HepG2 (cell line): Measurements from ENCODE around the gene CCNL1. TPM values are rescaled to one million over a fixed set of nuclear protein-coding genes. Genes with fewer than 3 reads are reported as not detected.

Experiments used
- ATAC-seq: fragments of 200-7000 bp; cut with Tn5 transposase; 3 replicates; pipeline ENCODE4 v1.9.1; 2020; ENCODE audit warnings: mild to moderate bottlenecking, moderate library complexity
- BruUV-seq: library from RNA; stranded (reverse); fragments of 400-500 nt; replicated peaks from 2 replicates; lab custom pipeline; 2021; lab: Mats Ljungman, UMichigan
- CTCF ChIA-PET: fragments of 300-600 bp; formaldehyde crosslinking; extraction: SDS; loops from one replicate; lab custom pipeline; 2021; ENCODE audit warnings: low total read pairs, inconsistent platforms, low intra/inter-chr PET ratio; lab: Yijun Ruan, JAX
- POLR2A ChIA-PET: fragments of 350-600 bp; sonication (Branson Sonifier 250); formaldehyde crosslinking; loops from one replicate; lab custom pipeline; 2020; ENCODE audit warnings: antibody characterized with exemption, inconsistent platforms; lab: Yijun Ruan, JAX
- DNase-seq: peaks from one replicate; pipeline ENCODE4 v3.0.0-alpha.2; 2015; ENCODE audit warnings: low spot score
- FAIRE-seq: peaks from 3 replicates; lab custom pipeline; 2011; peaks lifted over from hg19 to GRCh38; lab: Jason Lieb, UNC
- H2AFZ ChIP-seq: one replicate; pipeline ENCODE4 v1.6.1; 2011; ENCODE audit warnings: low read length, inconsistent platforms
- H3K27ac ChIP-seq: fragments of 300-600 bp; 3 replicates; pipeline ENCODE4 v1.8.0; 2011; ENCODE audit warnings: mixed run types, mild to moderate bottlenecking, mixed read lengths, low read length, inconsistent platforms; ENCODE audit not compliant: insufficient read depth; ENCODE audit errors: extremely low read length
- H3K27me3 ChIP-seq, 2 experiments: fragments of 200-600 bp in 1 of 2; 2 replicates in 1 of 2; 3 replicates in 1 of 2; pipeline versions ENCODE4 v1.6.0 to v1.8.0; 2011; ENCODE audit warnings: low read length in 2 of 2, mild to moderate bottlenecking in 2 of 2, moderate library complexity in 2 of 2, inconsistent platforms in 1 of 2; ENCODE audit not compliant: insufficient read depth in 2 of 2, control insufficient read depth in 1 of 2
- H3K36me3 ChIP-seq, 2 experiments: fragments of 200-600 bp in 1 of 2; replicated peaks in 1 of 2; 2 replicates in 1 of 2; 3 replicates in 1 of 2; pipeline versions ENCODE4 v1.5.1 to v1.8.0; 2011; ENCODE audit warnings: low read length in 2 of 2, inconsistent platforms in 1 of 2; ENCODE audit not compliant: insufficient read depth in 2 of 2, control insufficient read depth in 1 of 2
- H3K4me1 ChIP-seq: 2 replicates; pipeline ENCODE4 v1.5.1; 2012; ENCODE audit warnings: low read length, inconsistent platforms; ENCODE audit not compliant: insufficient read depth
- H3K4me2 ChIP-seq: 2 replicates; pipeline ENCODE4 v1.6.0; 2011; ENCODE audit warnings: low read depth, low read length, inconsistent platforms
- H3K4me3 ChIP-seq, 3 experiments: fragments of 200-600 bp in 1 of 3; sonication (generic), shearing (Covaris generic) in 1 of 3; replicated peaks in 1 of 3; 2 replicates each; pipeline ENCODE4 v1.5.1; 2011 to 2016; ENCODE audit warnings: low read length in 3 of 3, inconsistent platforms in 2 of 3, low read depth in 2 of 3, mild to moderate bottlenecking in 2 of 3, control low read depth in 1 of 3, mixed read lengths in 1 of 3; ENCODE audit not compliant: insufficient read depth in 1 of 3
- H3K79me2 ChIP-seq: one replicate; pipeline ENCODE4 v1.6.1; 2011; ENCODE audit warnings: low read length, inconsistent platforms; ENCODE audit not compliant: insufficient read depth
- H3K9ac ChIP-seq: 2 replicates; pipeline ENCODE4 v1.6.0; 2011; ENCODE audit warnings: mild to moderate bottlenecking, low read depth, low read length, inconsistent platforms; ENCODE audit not compliant: insufficient read depth
- H3K9me3 ChIP-seq: 2 replicates; pipeline ENCODE4 v1.5.1; 2012; ENCODE audit warnings: mild to moderate bottlenecking, low read length
- H4K20me1 ChIP-seq: 2 replicates; pipeline ENCODE4 v1.6.0; 2011; ENCODE audit warnings: inconsistent platforms, mild to moderate bottlenecking, low read length, moderate library complexity; ENCODE audit not compliant: insufficient read depth
- FOXK2 ChIP-seq: fragments of 450-650 bp; IDR thresholded peaks from 2 replicates; pipeline ENCODE4 v1.6.1; 2016
- KMT2B ChIP-seq: IDR thresholded peaks from 2 replicates; pipeline ENCODE4 v1.6.1; 2016; ENCODE audit warnings: missing genetic modification reagents, missing compliant biosample characterization
- MLLT10 ChIP-seq: sonication (generic); formaldehyde crosslinking; IDR thresholded peaks from 2 replicates; pipeline ENCODE4 v1.4.0; 2020; ENCODE audit warnings: missing genetic modification reagents
- MZF1 ChIP-seq: sonication (generic); formaldehyde crosslinking; IDR thresholded peaks from 2 replicates; pipeline ENCODE4 v1.8.1; 2023; ENCODE audit warnings: mild to moderate bottlenecking, missing genetic modification reagents, borderline replicate concordance
- PAWR ChIP-seq: sonication (generic); formaldehyde crosslinking; IDR thresholded peaks from 2 replicates; pipeline ENCODE4 v1.4.0; 2020; ENCODE audit warnings: missing genetic modification reagents, mild to moderate bottlenecking, borderline replicate concordance
- POLR2A ChIP-seq, 2 experiments: IDR thresholded peaks; 2 replicates each; pipeline ENCODE4 v1.6.1; 2011; ENCODE audit warnings: low read depth in 2 of 2, low read length in 2 of 2, mild to moderate bottlenecking in 1 of 2, moderate library complexity in 1 of 2; ENCODE audit not compliant: insufficient read depth in 1 of 2
- POLR2AphosphoS2 ChIP-seq: IDR thresholded peaks from 2 replicates; pipeline ENCODE4 v1.6.1; 2011; ENCODE audit warnings: low read depth, low read length, improper control_type of control experiment
- POLR2AphosphoS5 ChIP-seq: IDR thresholded peaks from 2 replicates; pipeline ENCODE4 v1.6.1; 2012; ENCODE audit warnings: low read depth, low read length
- POLR2G ChIP-seq: fragments of 200-400 bp; formaldehyde crosslinking; IDR thresholded peaks from 2 replicates; pipeline ENCODE4 v1.6.1; 2018; ENCODE audit warnings: mild to moderate bottlenecking, low read depth, low read length, moderate library complexity
- RBM22 ChIP-seq: fragments of 200-400 bp; formaldehyde crosslinking; optimal IDR thresholded peaks from 2 replicates; pipeline ENCODE3; 2017; ENCODE audit warnings: mild to moderate bottlenecking, low read length, moderate library complexity
- SALL2 ChIP-seq: sonication (generic); formaldehyde crosslinking; IDR thresholded peaks from 2 replicates; pipeline ENCODE4 v1.8.1; 2023; ENCODE audit warnings: mild to moderate bottlenecking, missing genetic modification reagents, inconsistent platforms
- ZKSCAN1 ChIP-seq: fragments of 150-350 bp; IDR thresholded peaks from 2 replicates; pipeline ENCODE4 v1.6.1; 2014; ENCODE audit warnings: low read length
- ZKSCAN5 ChIP-seq: sonication (generic); formaldehyde crosslinking; IDR thresholded peaks from 2 replicates; pipeline ENCODE4 v1.5.1; 2020; ENCODE audit warnings: mild to moderate bottlenecking, missing genetic modification reagents
- ZNF687 ChIP-seq: sonication (generic); formaldehyde crosslinking; IDR thresholded peaks from 2 replicates; pipeline ENCODE4 v1.5.1; 2020; ENCODE audit warnings: mild to moderate bottlenecking, missing genetic modification reagents, moderate library complexity
- ZNF777 ChIP-seq: sonication (generic); formaldehyde crosslinking; IDR thresholded peaks from 2 replicates; pipeline ENCODE4 v1.4.0; 2020; ENCODE audit warnings: missing genetic modification reagents
- WGBS: methylation state at CpG from one replicate; pipeline ENCODE4 v1.1.6; 2017; ENCODE audit warnings: low lambda C conversion rate; 5-methylcytosine and 5-hydroxymethylcytosine counted together
- in situ Hi-C: cut with HindIII; loops from 2 replicates; pipeline ENCODE4 v1.10.0; 2017; ENCODE audit warnings: low pct_unique_long_range_greater_than_20kb; ENCODE audit not compliant: extremely low pct_ligation_motif_present
- intact Hi-C: fragments of 100-400 bp; cut with micrococcal nuclease; formaldehyde crosslinking; loops from one replicate; pipeline ENCODE4 v1.10.0; 2022; ENCODE audit not compliant: unreplicated experiment
- polyA plus RNA-seq, 8 experiments: library from polyadenylated mRNA; depleted of rRNA in 3 of 8; stranded (reverse) in 7 of 8; unstranded in 1 of 8; fragments of >200 nt; fragmentation: Illumina TruSeq in 4 of 8; extraction: Trizol in 4 of 8; gene quantifications; 2 replicates each; pipeline versions ENCODE4 v1.2.1 to v1.2.3, GENCODE V29; 2011 to 2016; ENCODE audit warnings: low read depth in 4 of 8, missing spikeins in 1 of 8, mixed read lengths in 1 of 8; ENCODE audit not compliant: insufficient read depth in 1 of 8
- total RNA-seq, 5 experiments: library from RNA; depleted of rRNA; stranded (reverse); fragments of >200 nt; fragmentation: Illumina TruSeq; extraction: Trizol; gene quantifications; 2 replicates each; pipeline ENCODE4 v1.2.3, GENCODE V29; 2016; ENCODE audit warnings: low read depth in 1 of 5

The CCNL1 gene
- total and polyA plus RNA-seq, 2 of the 13 experiments (the other 11 are each of a cell fraction or from before 2014, with no cell fraction given), result 151 to 303 TPM

GRCh38 chr3:157148196-157148889 is 11.6 kb downstream of the CCNL1 start:
- CTCF ChIA-PET, result no interaction called here
- FAIRE-seq, result no peak

More at GRCh38 chr3:157148196-157148889, 11.6 kb downstream of the CCNL1 start:
- peaks cover 17% of the 10 kb centered on the region for H4K20me1 ChIP-seq
- H3K27me3 ChIP-seq, result no peaks in the 10 kb centered on the region; a peak in 1 of 5 replicates
- H3K27ac ChIP-seq, result no peak overlapping the region
- no peak overlapping the region for H3K4me2 ChIP-seq
- DNase-seq (no peak), ATAC-seq (peak; percentile 9; the same call in 2 of the 3 replicates)
- H3K4me1 ChIP-seq, result peaks cover 11% of the 10 kb centered on the region; the same call in 1 of the 2 replicates
- H3K9me3 ChIP-seq, result no peaks in the 10 kb centered on the region
- TF ChIP-seq ZNF777 (CRISPR knock-in tag) (no peak), KMT2B (CRISPR knock-in tag) (no peak), RBM22 (peak; percentile 89), POLR2A (IDR thresholded peaks at IDR 0.05; ENCODE audit: insufficient read depth in 1 of 2, low read depth in 2 of 2, low read length in 2 of 2) (0 out of 4 replicates have a peak, but pooled peaks of 1 of the 2 experiments have one; percentile 25), POLR2G (peak; percentile 46; the same call in 1 of the 2 replicates), ZKSCAN5 (CRISPR knock-in tag) (no peak), MLLT10 (CRISPR knock-in tag) (no peak), POLR2AphosphoS5 (0 out of 2 replicates have a peak, but pooled peaks have one; percentile 15), MZF1 (CRISPR knock-in tag) (no peak), FOXK2 (no peak), POLR2AphosphoS2 (peak; percentile 72; the same call in 1 of the 2 replicates), SALL2 (CRISPR knock-in tag) (no peak), PAWR (CRISPR knock-in tag) (no peak), ZNF687 (no peak), ZKSCAN1 (no peak)
- no peak overlapping the region for H2AFZ ChIP-seq
- intact Hi-C loops (no loop called here), in situ Hi-C loops (no loop called here)
- WGBS, result 97% methylated on average over 13 of the region's 15 CpGs
- POLR2A ChIA-PET, result interaction anchor here (0.9 to 2.1 kb wide), 4 partner anchors 8 to 59 kb away, joined by 3 to 6 read pairs (median 4); partner anchors contain the start of gene CCNL1
- no peak overlapping the region for H3K4me3 ChIP-seq
- H3K36me3 ChIP-seq, result peaks cover 16 to 66% of the 10 kb centered on the region in 2 experiments
- peaks cover 8% of the 10 kb centered on the region for H3K79me2 ChIP-seq
- H3K9ac ChIP-seq, result no peak overlapping the region
- no TSS peak for BruUV-seq
